Naive thymus-derived CD4-positive, alpha-beta T cell (primary cell): ENCODE data around the gene COX20. TPM values are rescaled to one million over a fixed set of nuclear protein-coding genes. Genes with fewer than 3 reads are reported as not detected.
"Not testable (repeated sequence)": the region's sequence is repeated elsewhere in the genome, so short reads cannot be mapped to it uniquely, and the experiment has no call there.

Source experiments
- ATAC-seq: fragments of 150-1000 bp; cut with Tn5 transposase; 2 replicates; pipeline ENCODE4 v1.10.0; 2021; ENCODE audit warnings: mild to moderate bottlenecking, moderate library complexity
- CTCF ChIA-PET: fragments of 350-600 bp; sonication (Branson Sonifier 250); formaldehyde crosslinking; loops from one replicate; lab custom pipeline; 2021; ENCODE audit warnings: antibody characterized with exemption; lab: Charles Lee
- POLR2A ChIA-PET: fragments of 350-600 bp; sonication (Branson Sonifier 250); formaldehyde crosslinking; loops from one replicate; lab custom pipeline; 2021; ENCODE audit warnings: antibody characterized with exemption, inconsistent platforms; lab: Charles Lee
- DNase-seq, 9 donors: peaks; one replicate each; pipeline versions ENCODE4 v3.0.0 to v3.0.0-alpha.2; 2020 to 2022; ENCODE audit warnings: mixed read lengths in 1 of 9
- H3K27ac ChIP-seq: one replicate; pipeline ENCODE4 v1.7.0; 2013; ENCODE audit warnings: mild to moderate bottlenecking, low read depth, low read length, moderate library complexity
- H3K27me3 ChIP-seq, 2 donors: one replicate each; pipeline ENCODE4 v1.7.0; 2013; ENCODE audit warnings: low read length in 2 of 2, mild to moderate bottlenecking in 2 of 2, moderate library complexity in 2 of 2; ENCODE audit not compliant: control insufficient read depth in 2 of 2, insufficient read depth in 2 of 2
- H3K36me3 ChIP-seq, 3 experiments: 1 replicate in 2 of 3; 2 replicates in 1 of 3; pipeline ENCODE4 v1.7.0; 2013; ENCODE audit warnings: low read length in 3 of 3, mild to moderate bottlenecking in 3 of 3, moderate library complexity in 1 of 3; ENCODE audit not compliant: insufficient read depth in 3 of 3, control insufficient read depth in 2 of 3
- H3K4me1 ChIP-seq, 2 donors: one replicate each; pipeline ENCODE4 v1.7.0; 2013; ENCODE audit warnings: low read length in 2 of 2, mild to moderate bottlenecking in 2 of 2, moderate library complexity in 1 of 2; ENCODE audit not compliant: control insufficient read depth in 2 of 2, insufficient read depth in 2 of 2
- H3K4me3 ChIP-seq: 2 replicates; pipeline ENCODE4 v1.7.0; 2013; ENCODE audit warnings: mild to moderate bottlenecking, low read length
- H3K9me3 ChIP-seq, 3 experiments: 1 replicate in 2 of 3; 2 replicates in 1 of 3; pipeline ENCODE4 v1.7.0; 2013; ENCODE audit warnings: low read length in 3 of 3; ENCODE audit not compliant: control insufficient read depth in 2 of 3
- H3K27ac Mint-ChIP-seq, 9 donors: one replicate each; pipeline ENCODE4 v1.8.0; 2020 to 2022; ENCODE audit warnings: mixed read lengths in 9 of 9, mild to moderate bottlenecking in 8 of 9, moderate library complexity in 5 of 9, inconsistent platforms in 2 of 9
- H3K27me3 Mint-ChIP-seq, 5 donors: one replicate each; pipeline ENCODE4 v1.8.0; 2021 to 2022; ENCODE audit warnings: mixed read lengths in 5 of 5, mild to moderate bottlenecking in 1 of 5
- H3K36me3 Mint-ChIP-seq, 5 donors: one replicate each; pipeline ENCODE4 v1.8.0; 2020 to 2022; ENCODE audit warnings: mixed read lengths in 5 of 5, mild to moderate bottlenecking in 3 of 5, inconsistent platforms in 1 of 5
- H3K4me1 Mint-ChIP-seq, 7 donors: one replicate each; pipeline ENCODE4 v1.8.0; 2020 to 2022; ENCODE audit warnings: mixed read lengths in 7 of 7, mild to moderate bottlenecking in 3 of 7, inconsistent platforms in 1 of 7
- H3K4me3 Mint-ChIP-seq, 10 donors: one replicate each; pipeline ENCODE4 v1.8.0; 2020 to 2022; ENCODE audit warnings: mild to moderate bottlenecking in 10 of 10, mixed read lengths in 10 of 10, moderate library complexity in 6 of 10, inconsistent platforms in 2 of 10
- H3K9me3 Mint-ChIP-seq, 11 donors: one replicate each; pipeline ENCODE4 v1.8.0; 2020 to 2022; ENCODE audit warnings: mixed read lengths in 11 of 11, mild to moderate bottlenecking in 4 of 11, inconsistent platforms in 1 of 11, moderate library complexity in 1 of 11
- intact Hi-C, 2 donors: fragments of 100-400 bp; cut with micrococcal nuclease; formaldehyde crosslinking; loops; one replicate each; pipeline ENCODE4 v1.15.1; 2023
- polyA plus RNA-seq, 2 donors: library from polyadenylated mRNA; unstranded; fragments of 300-500 nt; fragmentation: Illumina TruSeq; gene quantifications; one replicate each; pipeline ENCODE4 v1.2.3, GENCODE V29; 2021
- total RNA-seq, 6 experiments: library from RNA in 5 of 6; stranded (reverse) in 5 of 6; gene quantifications; 1 replicate in 5 of 6; 2 replicates in 1 of 6; pipeline ENCODE4 v1.2.3 and lab custom pipeline; 2021 to 2026

Gene COX20
- total and polyA plus RNA-seq, 7 experiments from 2014 or later = 17.1 to 43.7 (median 27.8) TPM

GRCh38 chr1:244833260-244833659, 2.2 kb upstream of the COX20 start:
- H3K36me3 ChIP-seq, H3K9me3 Mint-ChIP-seq, DNase-seq, H3K9me3 ChIP-seq, H3K27me3 Mint-ChIP-seq, ATAC-seq, H3K27me3 ChIP-seq, H3K4me3 ChIP-seq: not testable (repeated sequence)
- peak overlapping the region in 6 of 10 donors; percentile 85 to 100 (median 93) for H3K4me3 Mint-ChIP-seq
- peaks cover 22 to 32% (median 28%) of the 10 kb centered on the region in 7 donors for H3K4me1 Mint-ChIP-seq
- Histone ChIP-seq H3K27ac (peak overlapping the region; percentile 96), H3K4me1 (peaks cover 17 to 27% of the 10 kb centered on the region in 2 donors)
- H3K27ac Mint-ChIP-seq = peak overlapping the region in 7 of 9 donors; percentile 99 to 100 (median 100)
- ChIA-PET CTCF (interaction anchor here (3.4 to 8.1 kb wide), 2 partner anchors 29 to 209 kb away, joined by 13 to 83 read pairs; partner anchors contain the start of gene HNRNPU), POLR2A (interaction anchor here (0.8 to 29.6 kb wide), 12 partner anchors 24 to 381 kb away, joined by 3 to 1419 read pairs (median 19); partner anchors contain the start of genes ADSS2, CATSPERE, DESI2 and HNRNPU)
- H3K36me3 Mint-ChIP-seq = peaks cover 0 to 12% (median 8%) of the 10 kb centered on the region in 5 donors
- intact Hi-C loops = loop anchor here (1.0 to 10.0 kb wide), 4 partner anchors 32 to 1578 kb away; partner anchors contain the start of genes CEP170 (in 1 of the 2) and SDCCAG8 (in 1 of the 2)

- ATAC-seq = peak; percentile 28
- intact Hi-C loops = loop anchor here (1.0 to 10.0 kb wide), 7 partner anchors 33 to 1732 kb away; partner anchors contain the start of genes CATSPERE (in 1 of the 2), CEP170 (in 1 of the 2), CNST (in 1 of the 2) and SDCCAG8 (in 1 of the 2)
- H3K4me3 Mint-ChIP-seq = peak overlapping the region; percentile 85 to 100 (median 97)
- CTCF ChIA-PET = interaction anchor here (0.7 to 8.1 kb wide), 6 partner anchors 9 to 209 kb away, joined by 3 to 83 read pairs (median 6); partner anchors contain the start of gene HNRNPU
- Histone ChIP-seq H3K27me3 (no peaks in the 10 kb centered on the region), H3K27ac (peak overlapping the region; percentile 96), H3K36me3 (peaks cover 0 to 4% (median 0%) of the 10 kb centered on the region in 3 experiments), H3K9me3 (no peaks in the 10 kb centered on the region), H3K4me1 (peaks cover 17 to 27% of the 10 kb centered on the region in 2 donors), H3K4me3 (peak overlapping the region; percentile 87)
- peaks cover 0 to 17% (median 12%) of the 10 kb centered on the region in 5 donors for H3K36me3 Mint-ChIP-seq
- H3K27me3 Mint-ChIP-seq = no peaks in the 10 kb centered on the region
- H3K4me1 Mint-ChIP-seq = peaks cover 29 to 39% (median 34%) of the 10 kb centered on the region in 7 donors
- peak; percentile 22 to 69 (median 57) for DNase-seq
- H3K27ac Mint-ChIP-seq = peak overlapping the region; percentile 99 to 100 (median 100)
- peaks cover 0 to 11% (median 0%) of the 10 kb centered on the region in 11 donors for H3K9me3 Mint-ChIP-seq
- POLR2A ChIA-PET = interaction anchor here (0.7 to 29.6 kb wide), 27 partner anchors 8 to 1578 kb away, joined by 3 to 1419 read pairs (median 4); partner anchors contain the start of genes ADSS2, AKT3, CATSPERE and DESI2
Measured at GRCh38 chr1:244833734-244834542, 1.5 kb upstream of the COX20 start.

DNA sequence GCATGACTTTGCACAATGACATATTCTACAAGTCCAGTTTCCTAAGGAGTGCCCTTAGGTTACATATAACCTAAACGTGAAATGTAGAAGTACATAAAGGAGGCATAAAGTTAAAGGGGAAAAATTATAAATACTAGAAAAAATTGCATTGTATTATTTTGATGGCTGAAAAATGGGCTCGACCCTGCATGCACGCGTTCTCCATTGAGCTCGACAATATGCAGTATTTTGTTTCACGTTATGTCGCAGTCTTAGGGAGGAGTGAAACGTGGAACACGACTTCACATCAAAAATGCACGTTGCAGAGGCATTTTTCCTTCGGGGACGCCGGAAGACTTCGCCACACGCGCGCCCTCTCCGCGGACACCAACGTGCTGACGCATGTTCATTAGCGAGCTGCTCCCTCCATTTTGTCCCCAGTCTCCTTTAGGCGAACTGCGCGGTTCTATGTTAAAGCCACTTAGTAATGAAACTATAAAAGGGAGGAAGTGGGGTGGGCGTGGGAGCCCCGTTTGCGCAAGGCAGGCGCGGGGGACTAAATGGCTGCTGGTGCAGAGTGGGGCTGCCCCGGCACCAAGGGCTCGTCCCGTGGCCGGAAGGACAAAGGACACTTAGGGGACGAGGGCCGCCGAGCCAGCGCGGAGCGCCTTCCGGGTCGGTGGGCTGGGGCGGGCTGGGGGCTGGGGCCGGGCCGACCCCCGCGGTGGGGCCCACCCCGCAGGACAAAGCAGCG, 749 bp upstream of the COX20 start:
- H3K27me3 ChIP-seq = no peaks in the 10 kb centered on the region
- peaks cover 17 to 27% of the 10 kb centered on the region in 2 donors for H3K4me1 ChIP-seq
- H3K36me3 ChIP-seq = peaks cover 0 to 9% (median 0%) of the 10 kb centered on the region in 3 experiments
- peaks cover 0 to 12% (median 0%) of the 10 kb centered on the region in 11 donors for H3K9me3 Mint-ChIP-seq
- peak overlapping the region; percentile 96 for H3K27ac ChIP-seq
- DNase-seq (peak in 6 of 9 donors; percentile 92 to 95 (median 94)), ATAC-seq (peak; percentile 82)
- peaks cover 0 to 23% (median 16%) of the 10 kb centered on the region in 5 donors for H3K36me3 Mint-ChIP-seq
- no peaks in the 10 kb centered on the region for H3K27me3 Mint-ChIP-seq
- peaks cover 30 to 47% (median 41%) of the 10 kb centered on the region in 7 donors for H3K4me1 Mint-ChIP-seq
- H3K4me3 ChIP-seq = peak overlapping the region; percentile 87
- H3K27ac Mint-ChIP-seq = peak overlapping the region; percentile 99 to 100 (median 100)
- intact Hi-C loops = loop anchor here (1.0 to 10.0 kb wide), 14 partner anchors 30 to 1732 kb away; partner anchors contain the start of genes CEP170 (in 2 of the 2), CNST (in 2 of the 2), HNRNPU (in 2 of the 2) and TFB2M (in 2 of the 2)
- CTCF ChIA-PET = interaction anchor here (0.7 to 8.1 kb wide), 6 partner anchors 10 to 208 kb away, joined by 3 to 83 read pairs (median 6); partner anchors contain the start of gene HNRNPU
- POLR2A ChIA-PET = interaction anchor here (0.7 to 29.6 kb wide), 26 partner anchors 9 to 1578 kb away, joined by 3 to 1419 read pairs (median 4); partner anchors contain the start of genes ADSS2, AKT3, CATSPERE and DESI2
- H3K4me3 Mint-ChIP-seq = peak overlapping the region; percentile 85 to 100 (median 97)
- no peaks in the 10 kb centered on the region for H3K9me3 ChIP-seq

DNA sequence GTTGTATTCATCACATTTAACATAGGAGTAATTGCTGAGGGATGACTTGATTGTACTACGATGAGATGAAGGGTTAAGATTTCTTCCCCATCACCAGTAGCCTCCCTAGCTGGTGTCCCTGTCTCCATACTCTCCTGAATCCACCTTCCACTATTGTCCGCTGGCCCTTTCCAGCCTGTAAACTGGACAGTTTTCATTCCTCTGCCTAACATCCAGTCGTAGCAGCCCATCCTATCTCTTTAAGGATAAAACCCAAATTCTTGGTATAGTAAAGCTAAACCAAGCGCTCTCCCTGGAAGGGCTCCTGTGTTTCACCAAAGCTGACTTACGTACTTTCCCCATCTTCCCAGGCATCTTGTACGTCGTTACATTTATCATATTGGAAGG, 670 bp downstream of the COX20 start:
- POLR2A ChIA-PET = interaction anchor here (0.6 to 29.6 kb wide), 14 partner anchors 21 to 788 kb away, joined by 3 to 1419 read pairs (median 7); partner anchors contain the start of genes ADSS2, CATSPERE, DESI2 and HNRNPU
- peaks cover 40 to 61% (median 55%) of the 10 kb centered on the region in 7 donors for H3K4me1 Mint-ChIP-seq
- ATAC-seq (no peak), DNase-seq (no peak)
- Histone ChIP-seq H3K4me1 (peaks cover 17 to 27% of the 10 kb centered on the region in 2 donors), H3K9me3 (no peaks in the 10 kb centered on the region), H3K27ac (peak overlapping the region; percentile 96), H3K4me3 (peak overlapping the region; percentile 87), H3K36me3 (peaks cover 0 to 15% (median 6%) of the 10 kb centered on the region in 3 experiments), H3K27me3 (no peaks in the 10 kb centered on the region)
- peak overlapping the region; percentile 88 to 100 (median 100) for H3K27ac Mint-ChIP-seq
- CTCF ChIA-PET = interaction anchor here (1.0 to 8.1 kb wide), 5 partner anchors 12 to 207 kb away, joined by 3 to 83 read pairs (median 10); partner anchors contain the start of gene HNRNPU
- H3K36me3 Mint-ChIP-seq = peaks cover 0 to 34% (median 24%) of the 10 kb centered on the region in 5 donors
- H3K9me3 Mint-ChIP-seq = peaks cover 0 to 12% (median 0%) of the 10 kb centered on the region in 11 donors
- intact Hi-C loops = loop anchor here (1.0 to 10.0 kb wide), 4 partner anchors 16 to 1581 kb away; partner anchors contain the start of genes CEP170 (in 1 of the 2) and SDCCAG8 (in 1 of the 2)
- no peaks in the 10 kb centered on the region for H3K27me3 Mint-ChIP-seq
- H3K4me3 Mint-ChIP-seq = peak overlapping the region; percentile 85 to 100 (median 93)

- Histone ChIP-seq H3K27ac (peak overlapping the region; percentile 96), H3K4me1 (peaks cover 17 to 27% of the 10 kb centered on the region in 2 donors), H3K4me3 (peak overlapping the region; percentile 87), H3K36me3 (peaks cover 0 to 18% (median 6%) of the 10 kb centered on the region in 3 experiments), H3K9me3 (no peaks in the 10 kb centered on the region), H3K27me3 (no peaks in the 10 kb centered on the region)
- DNase-seq (no peak), ATAC-seq (no peak)
- ChIA-PET CTCF (interaction anchor here (1.2 to 8.1 kb wide), 3 partner anchors 11 to 35 kb away, joined by 3 to 83 read pairs (median 10); partner anchors contain the start of gene HNRNPU), POLR2A (interaction anchor here (1.2 to 29.6 kb wide), 8 partner anchors 9 to 385 kb away, joined by 3 to 1419 read pairs (median 14); partner anchors contain the start of genes ADSS2 and HNRNPU)
- Mint-ChIP-seq H3K27me3 (no peaks in the 10 kb centered on the region), H3K27ac (peak overlapping the region; percentile 88 to 100 (median 100)), H3K9me3 (peaks cover 0 to 12% (median 0%) of the 10 kb centered on the region in 11 donors), H3K36me3 (peaks cover 0 to 39% (median 25%) of the 10 kb centered on the region in 5 donors), H3K4me3 (peak overlapping the region; percentile 85 to 100 (median 93)), H3K4me1 (peaks cover 40 to 66% (median 59%) of the 10 kb centered on the region in 7 donors)
- intact Hi-C loops = loop anchor here (1.0 to 10.0 kb wide), 4 partner anchors 16 to 1582 kb away; partner anchors contain the start of genes CEP170 (in 1 of the 2) and SDCCAG8 (in 1 of the 2)
Measured at GRCh38 chr1:244836584-244836983, 1.1 kb downstream of the COX20 start.
